Panc1 (cell line): ENCODE data around the gene MSRB2. TPM values are rescaled to one million over a fixed set of nuclear protein-coding genes. Genes with fewer than 3 reads are reported as not detected.

Experiments
- ATAC-seq: fragments of 200-7000 bp; cut with Tn5 transposase; 2 replicates; pipeline ENCODE4 v1.9.1; 2020; ENCODE audit warnings: mild to moderate bottlenecking, moderate library complexity
- BruUV-seq: library from RNA; stranded (reverse); fragments of 400-500 nt; replicated peaks from 2 replicates; lab custom pipeline; 2021; lab: Mats Ljungman, UMichigan
- CTCF ChIA-PET: fragments of 300-600 bp; sonication (Branson Sonifier 250); formaldehyde crosslinking; loops from one replicate; lab custom pipeline; 2022; ENCODE audit warnings: antibody characterized with exemption; lab: Charles Lee
- POLR2A ChIA-PET: fragments of 300-600 bp; sonication (Branson Sonifier 250); formaldehyde crosslinking; loops from one replicate; lab custom pipeline; 2022; ENCODE audit warnings: antibody characterized with exemption; lab: Charles Lee
- DNase-seq: peaks from one replicate; pipeline ENCODE4 v3.0.0-alpha.2; 2010; ENCODE audit warnings: low read depth, low spot score
- H3K27ac ChIP-seq: 2 replicates; pipeline ENCODE4 v1.5.1; 2011; ENCODE audit warnings: mild to moderate bottlenecking, low read length, inconsistent platforms
- H3K27me3 ChIP-seq: fragments of 200-500 bp; sonication (Bioruptor generic); 2 replicates; pipeline ENCODE4 v1.6.0; 2014; ENCODE audit warnings: low read length, inconsistent platforms; ENCODE audit not compliant: control insufficient read depth, insufficient read depth
- H3K36me3 ChIP-seq: fragments of 200-500 bp; sonication (Bioruptor generic); 2 replicates; pipeline ENCODE4 v1.5.1; 2014; ENCODE audit warnings: inconsistent platforms, mild to moderate bottlenecking, low read length, moderate library complexity; ENCODE audit not compliant: control insufficient read depth, insufficient read depth
- H3K4me1 ChIP-seq: 2 replicates; pipeline ENCODE4 v1.5.1; 2011; ENCODE audit warnings: inconsistent platforms, mild to moderate bottlenecking, low read length, moderate library complexity; ENCODE audit not compliant: control insufficient read depth, insufficient read depth
- H3K4me3 ChIP-seq, 2 experiments: 2 replicates each; pipeline ENCODE4 v1.5.1; 2011 to 2012; ENCODE audit warnings: low read depth in 2 of 2, low read length in 2 of 2, mild to moderate bottlenecking in 2 of 2, inconsistent platforms in 1 of 2, moderate library complexity in 1 of 2
- H3K9me3 ChIP-seq: fragments of 200-500 bp; sonication (Bioruptor generic); 2 replicates; pipeline ENCODE4 v1.5.1; 2014; ENCODE audit warnings: low read depth, mild to moderate bottlenecking, inconsistent platforms, low read length, moderate library complexity; ENCODE audit not compliant: control insufficient read depth, insufficient read depth
- POLR2AphosphoS5 ChIP-seq: IDR thresholded peaks from 2 replicates; pipeline ENCODE4 v1.6.1; 2012; ENCODE audit warnings: mild to moderate bottlenecking, low read depth, low read length, moderate library complexity
- SIN3A ChIP-seq: IDR thresholded peaks from 2 replicates; pipeline ENCODE4 v1.6.1; 2012; ENCODE audit warnings: low read depth, mild to moderate bottlenecking, low read length, moderate library complexity, borderline replicate concordance; ENCODE audit not compliant: insufficient read depth
- TCF7L2 ChIP-seq: IDR thresholded peaks from 2 replicates; pipeline ENCODE4 v1.6.1; 2011; ENCODE audit warnings: mild to moderate bottlenecking, low read depth, low read length, inconsistent platforms
- in situ Hi-C: cut with HindIII; loops from 2 replicates; pipeline ENCODE4 v1.10.0; 2016; ENCODE audit warnings: low sequenced_read_pairs, low pct_unique_long_range_greater_than_20kb
- intact Hi-C: fragments of 100-400 bp; cut with micrococcal nuclease; formaldehyde crosslinking; loops from one replicate; pipeline ENCODE4 v1.10.0; 2022; ENCODE audit not compliant: unreplicated experiment
- total RNA-seq: library from RNA; stranded (reverse); gene quantifications from one replicate; pipeline ENCODE4 v1.2.1, GENCODE V29; 2021; ENCODE audit not compliant: unreplicated experiment
- TF ChIP-seq, protein P1 (sequence below): fragments of 450-650 bp; IDR thresholded peaks from 2 replicates; pipeline ENCODE4 v1.5.1; 2017; ENCODE audit warnings: mild to moderate bottlenecking
- TF ChIP-seq, protein P2 (sequence below), 2 experiments: IDR thresholded peaks; 2 replicates each; pipeline ENCODE4 v1.6.1; 2011 to 2012; ENCODE audit warnings: low read depth in 2 of 2, control low read depth in 1 of 2, low read length in 1 of 2, mild to moderate bottlenecking in 1 of 2, moderate library complexity in 1 of 2; ENCODE audit not compliant: insufficient read depth in 1 of 2

The MSRB2 gene
- total RNA-seq, 1 experiment from 2014 or later, result 10.7 TPM

GRCh38 chr10:23094786-23095403, 484 bp upstream of the MSRB2 start:
- ATAC-seq, result peak; percentile 62
- CTCF ChIA-PET, result no interaction called here
- TF ChIP-seq, protein P1, sequence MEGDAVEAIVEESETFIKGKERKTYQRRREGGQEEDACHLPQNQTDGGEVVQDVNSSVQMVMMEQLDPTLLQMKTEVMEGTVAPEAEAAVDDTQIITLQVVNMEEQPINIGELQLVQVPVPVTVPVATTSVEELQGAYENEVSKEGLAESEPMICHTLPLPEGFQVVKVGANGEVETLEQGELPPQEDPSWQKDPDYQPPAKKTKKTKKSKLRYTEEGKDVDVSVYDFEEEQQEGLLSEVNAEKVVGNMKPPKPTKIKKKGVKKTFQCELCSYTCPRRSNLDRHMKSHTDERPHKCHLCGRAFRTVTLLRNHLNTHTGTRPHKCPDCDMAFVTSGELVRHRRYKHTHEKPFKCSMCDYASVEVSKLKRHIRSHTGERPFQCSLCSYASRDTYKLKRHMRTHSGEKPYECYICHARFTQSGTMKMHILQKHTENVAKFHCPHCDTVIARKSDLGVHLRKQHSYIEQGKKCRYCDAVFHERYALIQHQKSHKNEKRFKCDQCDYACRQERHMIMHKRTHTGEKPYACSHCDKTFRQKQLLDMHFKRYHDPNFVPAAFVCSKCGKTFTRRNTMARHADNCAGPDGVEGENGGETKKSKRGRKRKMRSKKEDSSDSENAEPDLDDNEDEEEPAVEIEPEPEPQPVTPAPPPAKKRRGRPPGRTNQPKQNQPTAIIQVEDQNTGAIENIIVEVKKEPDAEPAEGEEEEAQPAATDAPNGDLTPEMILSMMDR, result no peak
- TF ChIP-seq TCF7L2 (no peak), SIN3A (no peak), POLR2AphosphoS5 (no peak)
- TF ChIP-seq, protein P2, sequence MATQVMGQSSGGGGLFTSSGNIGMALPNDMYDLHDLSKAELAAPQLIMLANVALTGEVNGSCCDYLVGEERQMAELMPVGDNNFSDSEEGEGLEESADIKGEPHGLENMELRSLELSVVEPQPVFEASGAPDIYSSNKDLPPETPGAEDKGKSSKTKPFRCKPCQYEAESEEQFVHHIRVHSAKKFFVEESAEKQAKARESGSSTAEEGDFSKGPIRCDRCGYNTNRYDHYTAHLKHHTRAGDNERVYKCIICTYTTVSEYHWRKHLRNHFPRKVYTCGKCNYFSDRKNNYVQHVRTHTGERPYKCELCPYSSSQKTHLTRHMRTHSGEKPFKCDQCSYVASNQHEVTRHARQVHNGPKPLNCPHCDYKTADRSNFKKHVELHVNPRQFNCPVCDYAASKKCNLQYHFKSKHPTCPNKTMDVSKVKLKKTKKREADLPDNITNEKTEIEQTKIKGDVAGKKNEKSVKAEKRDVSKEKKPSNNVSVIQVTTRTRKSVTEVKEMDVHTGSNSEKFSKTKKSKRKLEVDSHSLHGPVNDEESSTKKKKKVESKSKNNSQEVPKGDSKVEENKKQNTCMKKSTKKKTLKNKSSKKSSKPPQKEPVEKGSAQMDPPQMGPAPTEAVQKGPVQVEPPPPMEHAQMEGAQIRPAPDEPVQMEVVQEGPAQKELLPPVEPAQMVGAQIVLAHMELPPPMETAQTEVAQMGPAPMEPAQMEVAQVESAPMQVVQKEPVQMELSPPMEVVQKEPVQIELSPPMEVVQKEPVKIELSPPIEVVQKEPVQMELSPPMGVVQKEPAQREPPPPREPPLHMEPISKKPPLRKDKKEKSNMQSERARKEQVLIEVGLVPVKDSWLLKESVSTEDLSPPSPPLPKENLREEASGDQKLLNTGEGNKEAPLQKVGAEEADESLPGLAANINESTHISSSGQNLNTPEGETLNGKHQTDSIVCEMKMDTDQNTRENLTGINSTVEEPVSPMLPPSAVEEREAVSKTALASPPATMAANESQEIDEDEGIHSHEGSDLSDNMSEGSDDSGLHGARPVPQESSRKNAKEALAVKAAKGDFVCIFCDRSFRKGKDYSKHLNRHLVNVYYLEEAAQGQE (IDR thresholded peaks at IDR 0.05; ENCODE audit: insufficient read depth in 1 of 2, low read depth in 2 of 2, low read length in 1 of 2), result no peak
- BruUV-seq, result no TSS peak
- Histone ChIP-seq H3K4me3 (peak overlapping the region; percentile 52 to 61), H3K9me3 (no peaks in the 10 kb centered on the region; the same call in 1 of the 2 replicates), H3K4me1 (no peaks in the 10 kb centered on the region), H3K27me3 (no peaks in the 10 kb centered on the region), H3K36me3 (no peaks in the 10 kb centered on the region), H3K27ac (no peak overlapping the region)
- intact Hi-C loops (no loop called here), in situ Hi-C loops (no loop called here)
- DNase-seq, result peak; percentile 18
- POLR2A ChIA-PET, result no interaction called here

GRCh38 chr10:23095966-23096801, 805 bp downstream of the MSRB2 start:
- Histone ChIP-seq H3K9me3 (no peaks in the 10 kb centered on the region; the same call in 1 of the 2 replicates), H3K27ac (peak overlapping the region; percentile 78), H3K36me3 (no peaks in the 10 kb centered on the region), H3K27me3 (no peaks in the 10 kb centered on the region), H3K4me3 (peak overlapping the region; percentile 61 to 65), H3K4me1 (no peaks in the 10 kb centered on the region)
- DNase-seq, result no peak
- BruUV-seq, result no TSS peak
- in situ Hi-C loops (no loop called here), intact Hi-C loops (no loop called here)
- ATAC-seq, result peak; percentile 42
- ChIA-PET CTCF (no interaction called here), POLR2A (no interaction called here)
- no peak for TF ChIP-seq SIN3A
